K562 (cell line): ENCODE measurements around the gene CENPN.
A peak's percentile ranks its signal among the peaks of the same experiment; 100 is the strongest.

ENCODE experiments used
- CTCF ChIP-seq, 3 experiments: IDR thresholded peaks in 2 of 3; conservative IDR thresholded peaks in 1 of 3; 2 replicates each; pipeline ENCODE4 v1.5.1; 2011 to 2012; ENCODE audit warnings: low read length in 3 of 3, mild to moderate bottlenecking in 3 of 3, control low read depth in 2 of 3, improper control_type of control experiment in 1 of 3, inconsistent platforms in 1 of 3, low read depth in 1 of 3, mixed read lengths in 1 of 3, moderate library complexity in 1 of 3; ENCODE audit not compliant: insufficient read depth in 2 of 3
- CTCFL ChIP-seq: IDR thresholded peaks from 2 replicates; pipeline ENCODE4 v1.6.1; 2011; ENCODE audit warnings: borderline replicate concordance, low read depth, mild to moderate bottlenecking, moderate library complexity, low read length; ENCODE audit not compliant: insufficient read depth, poor library complexity, severe bottlenecking
- HNRNPK ChIP-seq: fragments of 200-400 bp; formaldehyde crosslinking; IDR thresholded peaks from one replicate; pipeline ENCODE4 v1.6.1; 2018; ENCODE audit warnings: mild to moderate bottlenecking, low read depth, low read length; ENCODE audit not compliant: poor library complexity, severe bottlenecking
- JUNB ChIP-seq: fragments of 450-650 bp; formaldehyde crosslinking; conservative IDR thresholded peaks from 2 replicates; pipeline ENCODE4 v1.4.0; 2020; ENCODE audit warnings: mild to moderate bottlenecking
- JUND ChIP-seq, 2 experiments: IDR thresholded peaks; 2 replicates in 1 of 2; 3 replicates in 1 of 2; pipeline ENCODE4 v1.6.1; 2011; ENCODE audit warnings: borderline replicate concordance in 2 of 2, low read depth in 2 of 2, low read length in 2 of 2, improper control_type of control experiment in 1 of 2, missing biosample characterization in 1 of 2, missing genetic modification characterization in 1 of 2, missing genetic modification reagents in 1 of 2
- NR2F6 ChIP-seq: fragments of 450-650 bp; formaldehyde crosslinking; IDR thresholded peaks from 2 replicates; pipeline ENCODE4 v1.4.0; 2020; ENCODE audit warnings: mild to moderate bottlenecking
- POLR2A ChIP-seq: fragments of 450-650 bp; conservative IDR thresholded peaks from 2 replicates; pipeline ENCODE4 v1.6.1; 2016
- SIN3A ChIP-seq, 2 experiments: fragments of 150-350 bp in 1 of 2; IDR thresholded peaks; 2 replicates each; pipeline ENCODE4 v1.6.1; 2011 to 2016; ENCODE audit warnings: borderline replicate concordance in 2 of 2, low read depth in 2 of 2, low read length in 2 of 2, mild to moderate bottlenecking in 2 of 2, moderate library complexity in 2 of 2; ENCODE audit not compliant: control insufficient read depth in 1 of 2

GRCh38 chr16:81004646-81005353 lies 2.2 kb upstream of the CENPN start:
- TF ChIP-seq JUND (IDR thresholded peaks at IDR 0.05; ENCODE audit: borderline replicate concordance, low read depth, low read length) (no peak), JUND (tag; IDR thresholded peaks at IDR 0.05; ENCODE audit: borderline replicate concordance, low read depth, low read length) (no peak), JUNB (no peak), CTCF (IDR thresholded peaks at IDR 0.05 in 2 of 3, conservative IDR thresholded peaks at IDR 0.05 in 1 of 3; ENCODE audit: insufficient read depth in 2 of 3, low read depth in 1 of 3, low read length in 3 of 3) (peak; percentile 56 to 72 (median 58); a peak in 5 of 6 replicates), CTCFL (no peak), POLR2A (no peak), HNRNPK (no peak), NR2F6 (CRISPR knock-in tag) (no peak), SIN3A (IDR thresholded peaks at IDR 0.05; ENCODE audit: borderline replicate concordance in 2 of 2, control insufficient read depth in 1 of 2, low read depth in 2 of 2, low read length in 2 of 2) (no peak; a peak in 1 of 4 replicates)
